Measurements from ENCODE around the gene PLCG1.

The PLCG1 gene

GRCh38 chr20:41182296-41183212 lies 45.2 kb downstream of the PLCG1 start:
- no peak for DNase-seq

- DNase-seq, result no peak
These were observed 46.0 kb downstream of the PLCG1 start for GRCh38 chr20:41183391-41183790.

- no peak for DNase-seq
These were observed 46.5 kb downstream of the PLCG1 start for GRCh38 chr20:41183831-41184230.

GRCh38 chr20:41185013-41185757 lies 47.8 kb downstream of the PLCG1 start:
- no peak for DNase-seq

- DNase-seq, result no peak
These were observed 50.3 kb downstream of the PLCG1 start for GRCh38 chr20:41187668-41188067.

- no peak for DNase-seq
These were observed 54.5 kb downstream of the PLCG1 start for GRCh38 chr20:41191562-41192500.

- DNase-seq, result no peak
These were observed 55.2 kb downstream of the PLCG1 start for GRCh38 chr20:41192575-41192974.

GRCh38 chr20:41196653-41197225 lies 59.4 kb downstream of the PLCG1 start:
- no peak for DNase-seq

- DNase-seq, result no peak
These were observed 61.1 kb downstream of the PLCG1 start for GRCh38 chr20:41198443-41198842.

GRCh38 chr20:41200446-41201202 lies 63.3 kb downstream of the PLCG1 start:
- no peak for DNase-seq

- DNase-seq, result no peak
These were observed 64.4 kb downstream of the PLCG1 start for GRCh38 chr20:41201760-41202159.

- DNase-seq, result no peak
These were observed 65.1 kb downstream of the PLCG1 start for GRCh38 chr20:41202426-41202825.

- no peak for DNase-seq
These were observed 66.3 kb downstream of the PLCG1 start for GRCh38 chr20:41203660-41204059.

- no peak for DNase-seq
These were observed 67.2 kb downstream of the PLCG1 start for GRCh38 chr20:41204304-41205265.

GRCh38 chr20:41205313-41205712 lies 68.0 kb downstream of the PLCG1 start:
- DNase-seq, result no peak

GRCh38 chr20:41213150-41213820 lies 75.9 kb downstream of the PLCG1 start:
- DNase-seq, result no peak

GRCh38 chr20:41214202-41214601 lies 76.9 kb downstream of the PLCG1 start:
- no peak for DNase-seq

GRCh38 chr20:41214666-41215065 lies 77.3 kb downstream of the PLCG1 start:
- no peak for DNase-seq

- no peak for DNase-seq
These were observed 80.1 kb downstream of the PLCG1 start for GRCh38 chr20:41217422-41217821.

GRCh38 chr20:41218466-41218865 lies 81.1 kb downstream of the PLCG1 start:
- DNase-seq, result no peak
